Body of pancreas (tissue), 4 donors: Measurements from ENCODE around the gene CACNA1C. TPM values are rescaled to one million over a fixed set of nuclear protein-coding genes. Genes with fewer than 3 reads are reported as not detected.

Experiments
- ATAC-seq: fragments of 150-250 bp; one replicate; pipeline ENCODE4 v1.9.1; 2016
- DNase-seq, 4 donors: peaks; one replicate each; pipeline ENCODE4 v3.0.0-alpha.2; 2019
- H3K27ac ChIP-seq, 4 donors: fragments of 200-600 bp; sonication (generic); 1 replicate in 3 of 4; 2 replicates in 1 of 4; pipeline versions ENCODE4 v1.5.1 to v1.6.1; 2016 to 2019; ENCODE audit warnings: mild to moderate bottlenecking in 1 of 4, mixed read lengths in 1 of 4, moderate library complexity in 1 of 4
- H3K27me3 ChIP-seq, 2 donors: fragments of 200-600 bp; sonication (generic); one replicate each; pipeline ENCODE4 v1.6.0; 2016; ENCODE audit warnings: mild to moderate bottlenecking in 1 of 2
- H3K36me3 ChIP-seq, 2 donors: fragments of 200-600 bp; sonication (generic); replicated peaks in 1 of 2; 2 replicates each; pipeline ENCODE4 v1.5.1; 2016; ENCODE audit warnings: low read depth in 2 of 2; ENCODE audit not compliant: insufficient read depth in 1 of 2
- H3K4me1 ChIP-seq: fragments of 200-600 bp; sonication (generic); one replicate; pipeline ENCODE4 v1.6.0; 2016
- H3K4me3 ChIP-seq, 2 donors: fragments of 200-600 bp; sonication (generic); 1 replicate in 1 of 2; 2 replicates in 1 of 2; pipeline ENCODE4 v1.5.1; 2016 to 2019
- H3K9me3 ChIP-seq, 3 donors: fragments of 200-600 bp; sonication (generic); 1 replicate in 2 of 3; 2 replicates in 1 of 3; pipeline ENCODE4 v1.5.1; 2016
- CTCF ChIP-seq, 7 experiments: fragments of 450-650 bp in 4 of 7; fragments of 200-600 bp in 3 of 7; sonication (generic) in 3 of 7; IDR thresholded peaks; one replicate each; pipeline ENCODE4 v1.5.1; 2016 to 2019; ENCODE audit warnings: antibody characterized with exemption in 7 of 7
- POLR2A ChIP-seq, 3 donors: fragments of 450-650 bp; IDR thresholded peaks; one replicate each; pipeline ENCODE4 v1.6.1; 2016; ENCODE audit warnings: antibody characterized with exemption in 3 of 3, mild to moderate bottlenecking in 2 of 3
- WGBS, 2 donors: methylation state at CpG; one replicate each; pipeline ENCODE4 v1.1.5; 2017; 5-methylcytosine and 5-hydroxymethylcytosine counted together
- intact Hi-C: fragments of 100-400 bp; cut with DNase I; formaldehyde crosslinking; loops from one replicate; pipeline ENCODE4 v1.15.1; 2023
- total RNA-seq, 2 donors: library from RNA; depleted of rRNA; stranded (reverse); fragments of >200 nt; gene quantifications; one replicate each; pipeline ENCODE4 v1.1.0, GENCODE V29; 2016

The CACNA1C gene
- total RNA-seq, 2 donors from 2014 or later: 2.3 to 4.4 TPM

GRCh38 chr12:2463719-2464118, 410.9 kb downstream of the CACNA1C start:
- H3K4me3 ChIP-seq: no peak overlapping the region
- TF ChIP-seq CTCF (IDR thresholded peaks at IDR 0.05): no peak
- TF ChIP-seq POLR2A (IDR thresholded peaks at IDR 0.05): no peak
- no peak overlapping the region for H3K27ac ChIP-seq
- H3K27me3 ChIP-seq: no peaks in the 10 kb centered on the region
- no peak for DNase-seq
- no peaks in the 10 kb centered on the region for H3K36me3 ChIP-seq
- 44 to 60% methylated on average over 5 of the region's 5 CpGs for WGBS, 2 donors
- no peaks in the 10 kb centered on the region for H3K4me1 ChIP-seq
- no peak for ATAC-seq
- H3K9me3 ChIP-seq: no peaks in the 10 kb centered on the region
- intact Hi-C loops: no loop called here

GRCh38 chr12:2465681-2466080, 412.9 kb downstream of the CACNA1C start:
- no peaks in the 10 kb centered on the region for H3K36me3 ChIP-seq
- TF ChIP-seq POLR2A (IDR thresholded peaks at IDR 0.05) (no peak), CTCF (IDR thresholded peaks at IDR 0.05) (no peak)
- intact Hi-C loops: no loop called here
- no peak overlapping the region for H3K27ac ChIP-seq
- H3K4me1 ChIP-seq: no peaks in the 10 kb centered on the region
- H3K9me3 ChIP-seq: no peaks in the 10 kb centered on the region
- 47 to 56% methylated on average over 10 of the region's 10 CpGs for WGBS, 2 donors
- H3K4me3 ChIP-seq: no peak overlapping the region
- no peaks in the 10 kb centered on the region for H3K27me3 ChIP-seq
- ATAC-seq (no peak), DNase-seq (no peak)

GRCh38 chr12:2466211-2466610, 413.4 kb downstream of the CACNA1C start:
- DNase-seq: no peak
- 50 to 59% methylated on average over 3 of the region's 3 CpGs for WGBS, 2 donors
- TF ChIP-seq POLR2A (IDR thresholded peaks at IDR 0.05): no peak
- no peak for TF ChIP-seq CTCF (IDR thresholded peaks at IDR 0.05)
- Histone ChIP-seq H3K4me3 (no peak overlapping the region), H3K9me3 (no peaks in the 10 kb centered on the region), H3K27me3 (no peaks in the 10 kb centered on the region), H3K27ac (no peak overlapping the region), H3K36me3 (no peaks in the 10 kb centered on the region), H3K4me1 (no peaks in the 10 kb centered on the region)
- intact Hi-C loops: no loop called here
- ATAC-seq: no peak

GRCh38 chr12:2467447-2468195, 414.8 kb downstream of the CACNA1C start:
- WGBS, 2 donors: 66 to 77% methylated on average over 6 to 17 of the region's 17 CpGs
- intact Hi-C loops: no loop called here
- Histone ChIP-seq H3K4me1 (no peaks in the 10 kb centered on the region), H3K36me3 (no peaks in the 10 kb centered on the region), H3K27me3 (no peaks in the 10 kb centered on the region), H3K4me3 (no peak overlapping the region), H3K27ac (no peak overlapping the region), H3K9me3 (no peaks in the 10 kb centered on the region)
- ATAC-seq: no peak
- DNase-seq: no peak
- no peak for TF ChIP-seq CTCF (IDR thresholded peaks at IDR 0.05)
- no peak for TF ChIP-seq POLR2A (IDR thresholded peaks at IDR 0.05)

GRCh38 chr12:2475984-2476383, 423.2 kb downstream of the CACNA1C start:
- H3K4me1 ChIP-seq: no peaks in the 10 kb centered on the region
- TF ChIP-seq POLR2A (IDR thresholded peaks at IDR 0.05) (no peak), CTCF (IDR thresholded peaks at IDR 0.05) (no peak)
- ATAC-seq: no peak
- intact Hi-C loops: no loop called here
- H3K9me3 ChIP-seq: no peaks in the 10 kb centered on the region
- H3K4me3 ChIP-seq: no peak overlapping the region
- no peaks in the 10 kb centered on the region for H3K27me3 ChIP-seq
- H3K27ac ChIP-seq: no peak overlapping the region
- DNase-seq: no peak
- no peaks in the 10 kb centered on the region for H3K36me3 ChIP-seq
- 72 to 86% methylated on average over 5 of the region's 5 CpGs for WGBS, 2 donors
